Measurements from ENCODE around the gene DAGLA. TPM values are rescaled to one million over a fixed set of nuclear protein-coding genes. Genes with fewer than 3 reads are reported as not detected.

The DAGLA gene
- polyA plus RNA-seq, 1 donor, result 3.2 TPM

DNA sequence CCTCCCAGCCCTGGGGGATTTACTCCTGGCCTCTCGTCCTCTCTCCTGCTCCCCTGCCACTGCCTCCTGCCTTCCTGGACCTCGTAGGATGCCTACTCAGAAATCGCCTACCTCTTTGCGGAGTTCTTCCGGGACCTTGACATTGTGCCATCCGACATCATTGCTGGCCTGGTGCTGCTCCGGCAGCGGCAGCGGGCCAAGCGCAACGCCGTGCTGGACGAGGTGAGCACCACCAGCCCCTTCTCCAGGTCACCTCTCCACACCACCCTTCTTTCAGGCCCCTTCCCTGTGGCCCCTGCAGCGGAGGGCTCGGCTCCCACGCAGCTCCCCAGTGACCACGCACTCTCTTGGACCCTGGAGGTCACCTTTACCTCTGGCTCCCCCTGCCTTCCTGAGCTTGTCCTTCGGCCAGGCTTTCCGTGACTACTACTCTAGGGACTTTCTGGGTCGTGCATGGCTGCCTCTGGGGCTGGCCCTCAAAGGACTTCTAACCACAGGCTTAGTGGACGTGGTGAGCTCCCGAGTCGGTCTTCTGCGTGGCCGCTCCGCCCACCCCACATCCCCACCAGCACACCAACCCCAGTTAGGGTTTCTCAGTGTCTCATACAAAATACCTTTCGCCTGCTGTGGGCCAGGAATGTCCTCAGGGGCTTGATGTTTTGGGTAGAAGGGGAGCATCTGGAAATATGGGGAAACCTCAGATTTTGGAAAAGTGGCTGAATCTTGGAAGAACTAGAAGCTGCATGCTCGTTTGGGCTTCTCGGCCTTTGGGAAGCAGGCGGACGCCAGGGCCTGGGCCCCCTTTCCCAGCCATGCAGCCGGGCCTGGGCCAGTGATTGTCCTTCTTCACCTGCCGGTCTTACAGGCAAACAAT, 48.1 kb downstream of the DAGLA start:
- no peak for DNase-seq

DNA sequence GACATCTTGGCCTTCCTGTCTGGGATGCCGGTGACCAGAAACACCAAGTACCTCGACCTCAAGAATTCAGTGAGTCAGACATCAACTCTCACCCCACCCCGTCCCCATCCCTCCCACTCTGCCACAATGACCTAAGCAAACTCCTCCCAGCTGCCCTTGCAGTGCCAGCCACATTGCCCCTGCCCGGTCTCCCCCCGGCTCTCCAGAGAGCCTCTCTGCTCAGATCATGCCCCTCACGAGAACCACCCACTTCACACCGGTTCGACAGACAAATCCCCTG, 48.7 kb downstream of the DAGLA start:
- DNase-seq, result no peak

DNA sequence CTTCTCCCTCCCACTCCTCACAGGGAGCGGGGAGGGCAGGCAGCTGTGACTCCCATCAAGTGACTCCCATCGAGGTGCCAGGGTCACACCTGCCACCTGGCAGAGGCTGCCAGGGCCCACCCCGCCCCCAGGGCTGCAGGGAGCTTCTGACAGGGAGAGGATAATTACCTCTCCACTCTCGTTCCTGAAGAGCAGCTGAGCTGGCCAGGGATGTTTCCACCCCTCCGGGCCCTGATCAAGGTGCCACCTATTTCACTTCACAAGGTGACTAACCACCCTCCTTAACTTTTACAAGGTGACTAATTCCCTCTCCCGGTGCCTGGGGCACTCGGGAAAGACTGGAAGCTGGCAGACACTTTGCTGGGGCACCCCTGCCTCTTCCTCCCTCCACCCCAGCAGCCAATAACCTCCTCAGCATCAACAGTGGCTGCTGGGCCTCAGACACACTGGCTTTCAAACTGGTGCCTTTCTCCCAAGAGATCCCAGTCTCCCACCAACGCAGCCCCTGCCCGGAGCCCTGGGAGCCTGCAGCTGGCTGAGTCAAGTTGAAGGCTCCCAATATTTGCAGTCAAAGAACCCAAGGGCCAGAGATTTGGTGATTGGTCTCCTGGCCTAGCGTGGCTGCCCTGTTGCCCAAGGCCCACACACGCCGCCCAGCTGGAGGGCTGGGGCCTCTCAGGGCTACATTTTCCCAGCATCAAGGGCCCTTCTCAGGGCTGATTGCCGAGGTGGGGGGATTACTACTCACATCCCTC, 50.2 kb downstream of the DAGLA start:
- no peak for DNase-seq

DNA sequence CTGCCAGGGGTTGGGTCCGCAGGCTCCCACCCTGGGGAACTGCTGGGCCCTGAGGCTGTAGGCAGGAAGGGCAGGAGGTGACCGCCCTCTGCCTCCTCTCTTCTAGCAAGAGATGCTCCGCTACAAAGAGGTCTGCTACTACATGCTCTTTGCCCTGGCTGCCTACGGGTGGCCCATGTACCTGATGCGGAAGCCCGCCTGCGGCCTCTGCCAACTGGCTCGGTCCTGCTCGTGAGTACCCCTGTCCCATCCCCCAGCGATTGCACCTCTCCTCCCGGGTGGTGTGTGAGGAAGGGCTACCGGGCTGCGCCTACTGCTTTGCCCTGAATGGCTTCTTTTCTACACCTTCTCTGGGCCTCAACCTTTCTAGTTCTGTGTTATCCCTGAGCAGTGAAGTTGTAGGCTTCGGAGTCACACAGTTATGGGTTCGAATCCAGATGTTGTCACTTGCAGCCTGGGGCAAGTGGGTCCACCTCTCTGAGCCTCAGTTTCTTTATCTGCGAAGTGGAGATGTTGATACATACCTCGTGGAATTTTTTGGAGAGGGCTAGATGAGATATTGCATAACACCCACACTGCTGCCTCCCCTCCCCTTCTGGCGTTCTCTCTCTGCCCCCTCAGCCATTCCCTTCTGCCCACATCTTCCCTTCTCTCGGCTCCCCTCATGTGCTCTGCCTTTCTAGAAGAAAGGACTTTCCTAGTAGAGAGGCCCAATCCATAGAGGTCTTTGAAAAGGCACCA, 51.2 kb downstream of the DAGLA start:
- no peak for DNase-seq

DNA sequence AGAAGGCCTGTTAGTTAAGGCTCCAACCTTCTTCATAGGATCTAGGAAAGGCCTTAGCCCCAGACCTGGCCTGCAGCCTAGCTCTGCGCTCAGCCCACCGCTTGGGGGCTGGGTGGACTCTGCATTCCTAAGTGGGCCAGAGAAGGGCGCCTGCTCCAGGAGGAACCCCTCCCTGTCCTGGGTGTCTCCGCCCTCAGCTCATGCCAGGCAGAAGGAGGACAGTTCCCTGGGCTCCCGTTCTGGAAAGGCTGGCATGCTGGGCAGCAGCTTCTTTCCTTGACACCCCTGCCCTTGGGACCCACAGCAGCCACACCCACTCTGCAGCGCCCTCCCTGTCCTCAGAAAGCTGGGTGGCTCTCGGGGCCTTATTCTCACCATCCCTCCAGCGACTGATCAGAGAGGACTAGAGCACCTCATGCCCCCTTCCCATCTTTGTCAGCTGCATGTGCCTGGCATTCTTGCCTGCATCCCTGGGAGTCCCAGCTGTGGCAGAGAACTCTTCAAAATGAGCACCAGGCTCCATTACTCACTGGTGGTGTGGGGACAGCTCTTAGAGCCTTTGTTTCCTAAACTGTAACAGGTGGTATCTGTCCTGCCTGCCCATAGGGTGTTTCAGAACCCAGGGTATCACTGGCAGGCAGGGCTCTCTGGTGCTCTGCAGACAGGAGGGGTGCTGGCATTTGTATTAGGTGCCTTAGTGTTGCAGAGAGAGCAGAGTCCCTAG, 51.9 kb downstream of the DAGLA start:
- DNase-seq, result no peak

DNA sequence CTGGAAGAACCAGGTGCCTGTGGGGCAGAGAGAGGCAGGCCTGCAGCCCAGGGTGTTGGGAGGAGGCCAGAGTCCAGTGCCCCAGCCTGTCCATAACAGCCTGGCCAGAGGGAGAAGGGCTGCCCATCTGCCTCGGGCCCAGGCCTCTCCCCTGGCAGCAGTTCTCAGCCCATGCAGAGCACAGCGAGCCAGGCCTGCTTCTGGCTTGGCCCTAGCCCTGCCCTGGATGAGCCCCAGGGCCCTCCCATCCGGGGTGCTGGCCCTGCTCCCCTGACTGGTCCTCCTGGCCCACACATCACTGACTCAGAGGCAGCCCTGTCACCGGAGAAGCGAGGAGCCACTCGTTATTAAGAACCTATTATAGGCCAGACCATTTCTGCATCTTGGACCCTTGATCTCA, 52.5 kb downstream of the DAGLA start:
- DNase-seq, result no peak

DNA sequence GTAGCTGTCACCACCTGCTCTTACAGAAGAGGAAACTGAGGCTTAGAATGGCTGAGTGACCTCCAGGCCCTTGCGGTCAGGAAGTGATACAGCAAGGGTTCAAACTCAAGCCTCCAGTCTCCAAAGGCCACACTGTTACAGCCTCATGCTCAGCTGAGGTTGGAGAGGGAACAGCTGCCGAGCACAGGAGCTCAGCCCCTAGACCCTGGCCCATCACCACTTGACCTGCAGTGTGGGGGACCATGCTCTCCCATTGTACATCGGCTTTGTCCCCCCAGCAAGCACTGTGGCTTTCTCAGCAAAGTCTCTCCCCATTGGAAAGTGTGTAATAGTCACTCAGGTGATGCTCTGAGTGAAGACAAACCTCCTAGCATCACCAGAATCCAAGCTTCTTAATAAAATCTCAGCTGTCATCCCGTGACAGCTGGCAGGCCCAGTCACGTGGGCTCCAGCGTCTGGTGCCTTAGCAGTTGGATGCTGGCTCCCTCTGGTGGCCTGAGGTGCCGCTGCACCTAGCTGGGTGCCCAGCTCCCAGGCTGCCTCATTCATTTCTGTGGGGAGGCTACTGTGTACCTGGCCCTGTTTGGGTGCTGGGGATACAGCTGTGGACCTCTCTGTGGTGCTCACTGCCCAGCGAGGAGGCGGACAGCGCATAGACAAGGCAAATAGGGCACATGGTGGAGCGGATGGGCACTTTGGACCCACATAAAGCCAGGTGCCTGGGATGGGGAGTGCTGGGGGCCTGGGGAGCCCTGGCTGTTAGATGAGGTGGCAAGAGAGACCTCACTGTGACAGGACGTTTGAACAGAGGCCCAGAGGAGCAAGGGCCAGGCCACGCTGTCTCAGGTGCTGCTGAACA, 53.2 kb downstream of the DAGLA start:
- DNase-seq, result peak; percentile 77

DNA sequence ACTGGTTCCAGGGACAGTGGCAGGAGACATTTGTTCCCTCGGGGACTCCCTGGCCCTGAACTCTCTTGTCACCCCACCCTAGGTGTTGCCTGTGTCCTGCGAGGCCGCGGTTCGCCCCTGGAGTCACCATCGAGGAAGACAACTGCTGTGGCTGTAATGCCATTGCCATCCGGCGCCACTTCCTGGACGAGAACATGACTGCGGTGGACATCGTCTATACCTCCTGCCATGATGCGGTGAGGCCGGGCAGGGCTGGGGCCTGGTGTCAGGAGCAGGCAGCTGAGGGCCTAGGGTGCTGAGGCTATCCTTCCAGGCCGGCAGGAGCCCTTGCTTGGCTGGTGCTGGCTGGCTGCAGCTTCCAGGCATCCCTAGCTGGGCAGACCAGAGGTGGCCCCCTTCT, 54.6 kb downstream of the DAGLA start:
- no peak for DNase-seq

DNA sequence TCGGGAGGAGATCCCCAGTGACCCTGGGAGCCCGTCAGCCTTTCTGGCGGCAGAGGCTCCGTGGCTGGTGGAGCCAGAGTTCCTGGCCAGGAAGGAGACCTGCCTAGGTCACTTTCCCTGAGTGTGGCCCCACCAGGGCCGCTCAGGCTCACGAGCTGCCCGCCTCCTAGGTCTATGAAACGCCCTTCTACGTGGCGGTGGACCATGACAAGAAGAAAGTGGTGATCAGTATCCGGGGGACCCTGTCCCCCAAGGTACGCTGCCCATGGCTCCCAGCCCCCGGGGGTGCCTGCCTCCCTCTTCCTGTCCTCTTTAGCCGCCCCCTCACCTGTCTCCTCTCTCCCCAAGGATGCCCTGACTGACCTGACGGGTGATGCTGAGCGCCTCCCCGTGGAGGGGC, 55.2 kb downstream of the DAGLA start:
- no peak for DNase-seq

DNA sequence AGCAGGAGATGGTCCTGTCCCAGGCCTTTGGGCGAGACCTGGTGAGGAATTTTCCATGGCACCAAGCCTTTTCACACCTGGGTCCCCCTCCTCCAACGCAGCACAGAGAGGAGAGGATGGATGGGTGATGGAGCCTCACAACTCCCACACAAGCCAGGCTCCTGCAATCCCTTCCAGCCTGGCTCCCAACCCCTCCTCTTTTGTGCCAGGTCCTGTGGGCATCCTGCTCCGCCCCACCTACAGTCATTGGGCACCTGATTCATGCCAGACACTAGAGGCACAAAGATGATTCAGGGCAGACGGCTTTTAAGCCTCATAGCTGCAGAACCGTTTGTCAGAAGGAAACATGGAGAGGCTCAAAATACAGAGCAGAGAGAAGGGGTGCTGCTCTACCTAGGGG, 56.1 kb downstream of the DAGLA start:
- DNase-seq, result no peak

DNA sequence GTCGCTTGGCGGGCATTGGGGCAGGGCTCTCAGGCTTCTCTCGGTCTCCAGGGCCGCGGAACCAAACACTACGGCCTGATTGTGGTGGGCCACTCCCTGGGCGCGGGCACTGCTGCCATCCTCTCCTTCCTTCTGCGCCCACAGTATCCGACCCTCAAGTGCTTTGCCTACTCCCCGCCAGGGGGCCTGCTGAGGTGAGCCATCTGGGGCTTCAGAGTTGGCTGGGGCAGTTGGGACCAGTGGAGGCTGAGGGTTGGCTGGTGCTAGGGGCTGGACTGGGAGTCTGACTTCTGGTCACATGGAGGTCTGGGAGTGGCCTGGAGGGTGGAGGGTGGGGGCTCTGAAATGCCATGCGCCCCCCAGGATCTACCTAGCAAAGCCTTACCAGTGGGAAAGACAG, 56.9 kb downstream of the DAGLA start:
- no peak for DNase-seq

DNA sequence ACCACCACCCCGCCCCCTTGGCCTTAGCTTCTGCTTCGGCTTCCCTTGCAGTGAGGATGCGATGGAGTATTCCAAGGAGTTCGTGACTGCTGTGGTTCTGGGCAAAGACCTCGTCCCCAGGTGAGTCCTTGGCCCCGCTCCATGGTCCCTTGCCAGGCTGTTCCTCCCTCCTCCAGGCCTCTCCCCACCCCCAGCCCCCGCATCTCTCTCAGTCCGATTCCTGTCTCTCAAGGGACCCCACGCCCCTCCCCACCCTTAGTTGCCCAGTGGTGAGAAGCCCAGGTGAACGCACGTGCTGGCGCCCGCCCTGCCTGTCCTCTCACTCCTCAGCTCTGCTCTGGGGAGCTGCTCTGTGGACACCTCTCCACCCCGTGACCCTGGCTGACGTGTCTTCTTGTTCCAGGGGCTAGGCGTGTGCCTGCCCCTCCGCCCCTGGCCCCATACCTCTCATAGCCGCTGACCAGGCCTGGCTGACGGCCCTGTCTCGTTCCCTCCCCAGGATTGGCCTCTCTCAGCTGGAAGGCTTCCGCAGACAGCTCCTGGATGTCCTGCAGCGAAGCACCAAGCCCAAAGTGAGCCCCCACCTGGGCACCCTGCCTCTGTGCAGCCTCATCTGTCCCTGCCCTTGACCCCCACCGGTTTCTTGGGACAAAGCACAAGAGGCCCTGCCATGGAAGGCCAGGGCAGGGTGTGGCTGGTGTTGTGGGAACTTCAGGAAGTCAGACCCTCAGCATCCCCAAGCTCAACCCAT, 57.6 kb downstream of the DAGLA start:
- DNase-seq, result no peak

DNA sequence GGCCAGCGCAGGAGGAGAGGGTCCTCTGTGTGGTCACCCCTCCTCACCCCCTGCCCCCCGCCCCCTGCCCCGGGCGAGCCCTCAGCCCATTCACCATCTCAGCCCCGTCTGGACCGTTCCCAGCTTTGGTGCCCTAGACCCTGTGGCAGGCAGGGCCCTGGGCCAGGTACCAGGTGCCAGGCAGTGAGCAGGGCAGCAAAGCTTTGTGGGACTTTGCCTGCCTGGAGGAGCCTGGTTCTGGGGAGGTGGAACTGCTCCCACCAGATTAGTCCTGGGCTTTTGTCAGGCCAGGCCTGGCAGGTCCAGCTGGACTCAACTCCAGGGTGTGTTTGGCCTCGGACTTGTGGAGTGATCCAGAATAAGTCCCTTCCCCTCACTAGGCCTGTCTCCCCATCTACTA, 58.6 kb downstream of the DAGLA start:
- DNase-seq, result no peak

DNA sequence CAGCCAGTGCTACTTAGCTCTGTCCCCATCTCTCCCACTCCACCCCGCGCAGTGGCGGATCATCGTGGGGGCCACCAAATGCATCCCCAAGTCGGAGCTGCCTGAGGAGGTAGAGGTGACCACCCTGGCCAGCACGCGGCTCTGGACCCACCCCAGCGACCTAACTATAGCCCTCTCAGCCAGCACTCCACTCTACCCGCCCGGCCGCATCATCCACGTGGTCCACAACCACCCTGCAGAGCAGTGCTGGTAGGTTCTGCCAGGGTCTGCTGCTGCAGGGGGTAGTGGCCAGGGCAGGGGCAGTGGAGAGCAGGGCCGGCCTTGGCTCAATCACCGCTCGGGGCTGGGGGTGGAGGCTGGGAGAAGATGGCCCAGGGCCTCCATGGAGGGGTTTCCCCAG, 59.2 kb downstream of the DAGLA start:
- DNase-seq, result no peak

DNA sequence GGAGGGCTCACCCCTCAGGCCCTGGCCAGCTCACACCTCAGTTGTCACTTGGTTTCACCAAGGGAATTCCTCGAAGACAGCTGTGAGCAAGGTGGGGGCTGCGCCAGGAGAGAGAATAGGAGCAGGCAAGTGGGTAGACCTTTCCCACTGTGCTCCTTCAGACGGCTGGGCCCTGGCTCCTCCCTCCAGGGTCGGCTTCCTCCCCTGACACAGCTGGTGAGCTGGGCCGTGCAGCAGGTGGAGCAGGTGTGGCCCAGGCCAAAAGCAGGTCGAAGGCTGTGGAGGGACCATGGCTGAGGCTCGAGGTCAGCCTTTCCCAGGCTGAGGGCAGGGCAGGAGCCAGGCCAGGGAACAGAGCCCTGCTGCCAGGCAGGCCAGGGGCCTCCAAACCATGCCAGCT, 59.8 kb downstream of the DAGLA start:
- DNase-seq, result no peak

DNA sequence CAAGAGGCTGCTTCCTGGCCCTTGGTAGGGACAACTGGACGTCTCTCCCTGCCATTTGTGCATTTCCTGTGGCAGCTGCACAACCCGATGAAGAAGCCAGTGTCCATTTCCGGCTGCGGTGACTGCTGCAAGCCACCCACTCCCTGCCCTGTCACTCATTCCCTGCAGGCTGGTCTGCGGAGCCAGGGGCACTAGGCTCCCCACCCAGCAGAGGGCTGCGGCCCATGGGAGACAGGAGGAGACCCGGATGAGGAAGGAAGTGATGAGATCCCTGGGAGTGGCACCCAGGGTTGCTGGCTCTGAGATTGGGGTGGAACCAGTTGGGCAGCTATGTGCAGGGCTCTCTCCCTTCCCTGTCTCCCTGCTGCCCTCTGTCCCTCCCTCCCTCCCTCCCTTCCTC, 62.2 kb downstream of the DAGLA start:
- DNase-seq, result no peak

DNA sequence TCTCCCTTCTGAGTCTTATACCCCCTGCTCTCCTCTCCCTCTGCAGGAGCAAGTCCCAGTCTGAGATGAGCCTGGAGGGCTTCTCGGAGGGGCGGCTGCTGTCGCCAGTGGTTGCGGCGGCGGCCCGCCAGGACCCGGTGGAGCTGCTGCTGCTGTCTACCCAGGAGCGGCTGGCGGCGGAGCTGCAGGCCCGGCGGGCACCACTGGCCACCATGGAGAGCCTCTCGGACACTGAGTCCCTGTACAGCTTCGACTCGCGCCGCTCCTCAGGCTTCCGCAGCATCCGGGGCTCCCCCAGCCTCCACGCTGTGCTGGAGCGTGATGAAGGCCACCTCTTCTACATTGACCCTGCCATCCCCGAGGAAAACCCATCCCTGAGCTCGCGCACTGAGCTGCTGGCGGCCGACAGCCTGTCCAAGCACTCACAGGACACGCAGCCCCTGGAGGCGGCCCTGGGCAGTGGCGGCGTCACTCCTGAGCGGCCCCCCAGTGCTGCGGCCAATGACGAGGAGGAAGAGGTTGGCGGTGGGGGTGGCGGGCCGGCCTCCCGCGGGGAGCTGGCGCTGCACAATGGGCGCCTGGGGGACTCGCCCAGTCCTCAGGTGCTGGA, 63.4 kb downstream of the DAGLA start:
- DNase-seq, result no peak

DNA sequence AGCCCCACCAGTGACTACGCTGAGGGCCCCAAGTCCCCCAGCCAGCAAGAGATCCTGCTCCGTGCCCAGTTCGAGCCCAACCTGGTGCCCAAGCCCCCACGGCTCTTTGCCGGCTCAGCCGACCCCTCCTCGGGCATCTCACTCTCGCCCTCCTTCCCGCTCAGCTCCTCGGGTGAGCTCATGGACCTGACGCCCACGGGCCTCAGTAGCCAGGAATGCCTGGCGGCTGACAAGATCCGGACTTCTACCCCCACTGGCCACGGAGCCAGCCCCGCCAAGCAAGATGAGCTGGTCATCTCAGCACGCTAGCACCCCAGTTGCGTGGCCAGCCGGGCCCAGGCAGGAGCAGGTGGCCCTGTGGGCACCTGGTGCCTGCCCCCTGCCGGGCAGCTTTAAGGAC, 64.0 kb downstream of the DAGLA start:
- DNase-seq, result no peak

DNA sequence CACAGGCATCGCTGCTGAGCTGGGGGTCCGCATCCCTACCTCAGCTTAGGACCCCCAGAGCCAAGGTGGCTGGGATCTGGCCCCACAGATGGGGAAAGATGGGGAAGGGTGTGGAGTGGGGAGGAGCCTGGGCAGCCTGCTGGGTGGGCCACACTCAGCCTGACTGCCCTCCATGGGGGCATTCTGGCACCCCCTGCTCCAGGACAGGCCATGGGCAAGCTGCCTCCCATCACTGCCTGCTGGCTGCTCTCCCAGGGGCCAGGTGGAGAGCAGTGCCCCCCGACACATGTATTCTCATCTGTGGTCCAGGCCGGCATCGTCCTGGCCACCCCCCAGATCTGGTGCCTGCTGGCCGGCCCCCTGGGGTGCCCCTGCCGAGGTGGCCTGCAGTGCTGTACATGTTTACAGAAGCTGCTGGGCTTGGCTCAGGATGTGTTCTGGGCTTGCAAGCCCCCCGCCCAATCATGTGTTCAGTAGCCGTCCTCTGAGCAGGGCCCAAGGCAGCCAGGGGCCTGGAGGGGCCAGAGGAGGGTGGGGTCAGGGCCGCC, 64.5 kb downstream of the DAGLA start:
- no peak for DNase-seq

All from left kidney (tissue), 2 donors.